K562 (cell line): ENCODE data around the gene KAT6B. TPM values are rescaled to one million over a fixed set of nuclear protein-coding genes. Genes with fewer than 3 reads are reported as not detected.

ENCODE experiments used
- ATAC-seq: fragments of 200-7000 bp; cut with Tn5 transposase; 3 replicates; pipeline ENCODE4 v1.9.1; 2020; ENCODE audit warnings: moderate library complexity
- BruUV-seq: library from RNA; stranded (reverse); fragments of 400-500 nt; replicated peaks from 2 replicates; lab custom pipeline; 2021; lab: Mats Ljungman, UMichigan
- CTCF ChIA-PET: fragments of 300-600 bp; formaldehyde crosslinking; extraction: SDS; loops from one replicate; lab custom pipeline; 2021; ENCODE audit warnings: low intra/inter-chr PET ratio; lab: Yijun Ruan, JAX
- POLR2A ChIA-PET: fragments of 300-600, 350-650 bp; sonication (Branson Sonifier 250); formaldehyde crosslinking; extraction: SDS; loops from one replicate; lab custom pipeline; 2021; ENCODE audit warnings: antibody characterized with exemption, inconsistent platforms; lab: Yijun Ruan, JAX
- DNase-seq, 4 experiments: peaks; one replicate each; pipeline versions ENCODE4 v3.0.0 to v3.0.0-alpha.2; 2011 to 2018; ENCODE audit warnings: low spot score in 3 of 4, mixed read lengths in 3 of 4; ENCODE audit errors: extremely low read depth in 1 of 4
- FAIRE-seq: peaks from 2 replicates; lab custom pipeline; 2011; peaks lifted over from hg19 to GRCh38; lab: Jason Lieb, UNC
- H2AFZ ChIP-seq: 2 replicates; pipeline ENCODE4 v1.6.0; 2011; ENCODE audit warnings: low read depth, low read length, control low read depth, inconsistent platforms
- H3K27ac ChIP-seq: fragments of 200-600 bp; 3 replicates; pipeline ENCODE4 v1.8.0; 2011; ENCODE audit warnings: low read depth, mild to moderate bottlenecking, control low read depth, inconsistent platforms, low read length, moderate library complexity, mixed read lengths; ENCODE audit errors: extremely low read depth
- H3K27me3 ChIP-seq, 2 experiments: fragments of 300-600 bp in 1 of 2; 2 replicates in 1 of 2; 3 replicates in 1 of 2; pipeline versions ENCODE4 v1.6.0 to v1.8.0; 2011; ENCODE audit warnings: inconsistent platforms in 2 of 2, low read length in 2 of 2, mild to moderate bottlenecking in 1 of 2, mixed read lengths in 1 of 2, moderate library complexity in 1 of 2; ENCODE audit not compliant: control insufficient read depth in 2 of 2, insufficient read depth in 2 of 2
- H3K36me3 ChIP-seq: fragments of 300-600 bp; 3 replicates; pipeline ENCODE4 v1.8.0; 2011; ENCODE audit warnings: mild to moderate bottlenecking, low read length, inconsistent platforms; ENCODE audit not compliant: control insufficient read depth, insufficient read depth
- H3K4me1 ChIP-seq, 2 experiments: fragments of 200-600 bp in 1 of 2; replicated peaks in 1 of 2; 2 replicates in 1 of 2; 3 replicates in 1 of 2; pipeline versions ENCODE4 v1.5.1 to v1.8.0; 2011; ENCODE audit warnings: inconsistent platforms in 2 of 2, low read length in 2 of 2, mild to moderate bottlenecking in 1 of 2, mixed read lengths in 1 of 2, moderate library complexity in 1 of 2; ENCODE audit not compliant: control insufficient read depth in 2 of 2, insufficient read depth in 2 of 2
- H3K4me2 ChIP-seq: 2 replicates; pipeline ENCODE4 v1.6.1; 2011; ENCODE audit warnings: low read length, control low read depth, inconsistent platforms, mixed read lengths; ENCODE audit not compliant: insufficient read depth
- H3K4me3 ChIP-seq: fragments of 200-600 bp; sonication (generic), shearing (Covaris generic); 2 replicates; pipeline ENCODE4 v1.5.1; 2016; ENCODE audit warnings: control low read depth, inconsistent platforms
- H3K79me2 ChIP-seq: fragments of 200-600 bp; 3 replicates; pipeline ENCODE4 v1.8.0; 2011; ENCODE audit warnings: low read length, inconsistent platforms; ENCODE audit not compliant: control insufficient read depth, insufficient read depth
- H3K9ac ChIP-seq, 2 experiments: 2 replicates each; pipeline versions ENCODE4 v1.6.0 to v1.6.1; 2011; ENCODE audit warnings: low read depth in 2 of 2, low read length in 2 of 2, control low read depth in 1 of 2, inconsistent platforms in 1 of 2, mild to moderate bottlenecking in 1 of 2, mixed read lengths in 1 of 2; ENCODE audit not compliant: insufficient read depth in 1 of 2
- H3K9me1 ChIP-seq: one replicate; pipeline ENCODE4 v1.6.0; 2011; ENCODE audit warnings: inconsistent platforms, mild to moderate bottlenecking, low read length, moderate library complexity; ENCODE audit not compliant: control insufficient read depth, insufficient read depth
- H3K9me3 ChIP-seq: replicated peaks from 2 replicates; pipeline ENCODE4 v1.5.1; 2011; ENCODE audit warnings: low read depth, low read length, inconsistent platforms; ENCODE audit not compliant: control insufficient read depth, insufficient read depth
- H4K20me1 ChIP-seq: replicated peaks from 2 replicates; pipeline ENCODE4 v1.6.1; 2011; ENCODE audit warnings: low read length, inconsistent platforms, mixed read lengths; ENCODE audit not compliant: control insufficient read depth, insufficient read depth
- ARID4B ChIP-seq: sonication (generic); formaldehyde crosslinking; IDR thresholded peaks from 2 replicates; pipeline ENCODE4 v1.8.0; 2022; ENCODE audit warnings: mild to moderate bottlenecking, missing genetic modification reagents
- BRD4 ChIP-seq: fragments of 200-600 bp; sonication (generic); IDR thresholded peaks from 2 replicates; pipeline ENCODE4 v1.6.1; 2017; ENCODE audit warnings: inconsistent platforms
- CBX3 ChIP-seq, 2 experiments: IDR thresholded peaks; 1 replicate in 1 of 2; 2 replicates in 1 of 2; pipeline ENCODE4 v1.6.1; 2012; ENCODE audit warnings: inconsistent platforms in 2 of 2, low read length in 2 of 2, borderline replicate concordance in 1 of 2, control low read depth in 1 of 2
- HDGF ChIP-seq: fragments of 450-650 bp; IDR thresholded peaks from 2 replicates; pipeline ENCODE4 v1.6.1; 2016
- HNRNPK ChIP-seq: fragments of 200-400 bp; formaldehyde crosslinking; IDR thresholded peaks from one replicate; pipeline ENCODE4 v1.6.1; 2018; ENCODE audit warnings: mild to moderate bottlenecking, low read depth, low read length; ENCODE audit not compliant: poor library complexity, severe bottlenecking
- KLF13 ChIP-seq: fragments of 450-650 bp; IDR thresholded peaks from 2 replicates; pipeline ENCODE4 v1.6.1; 2016; ENCODE audit warnings: missing genetic modification characterization, low read depth, mild to moderate bottlenecking, missing compliant biosample characterization, moderate library complexity, borderline replicate concordance
- MECOM ChIP-seq: fragments of 250-450 bp; sonication (Bioruptor Pico); IDR thresholded peaks from 2 replicates; pipeline ENCODE4 v1.8.0; 2022; ENCODE audit warnings: inconsistent platforms
- NBN ChIP-seq: fragments of 450-650 bp; IDR thresholded peaks from 2 replicates; pipeline ENCODE4 v1.6.1; 2016; ENCODE audit warnings: low read depth, mild to moderate bottlenecking
- NR1H2 ChIP-seq: sonication (generic); formaldehyde crosslinking; IDR thresholded peaks from 2 replicates; pipeline ENCODE4 v1.4.0; 2020; ENCODE audit warnings: mild to moderate bottlenecking, missing genetic modification reagents
- PHF8 ChIP-seq: fragments of 200-600 bp; sonication (generic); IDR thresholded peaks from 2 replicates; pipeline ENCODE4 v1.6.1; 2012; ENCODE audit warnings: mixed run types, mild to moderate bottlenecking, inconsistent platforms, low read length, moderate library complexity, borderline replicate concordance
- SMARCA5 ChIP-seq: fragments of 450-650 bp; IDR thresholded peaks from 2 replicates; pipeline ENCODE4 v1.6.1; 2016
- TRIM24 ChIP-seq, 2 experiments: fragments of 450-650 bp; IDR thresholded peaks; 2 replicates each; pipeline ENCODE4 v1.6.1; 2016
- XRCC3 ChIP-seq: fragments of 450-650 bp; IDR thresholded peaks from 2 replicates; pipeline ENCODE4 v1.6.1; 2017; ENCODE audit warnings: mild to moderate bottlenecking, moderate library complexity
- ZBTB11 ChIP-seq, 3 experiments: fragments of 200-800 bp in 1 of 3; fragments of 250-450 bp in 1 of 3; fragments of 450-650 bp in 1 of 3; sonication (Bioruptor Pico) in 1 of 3; sonication (Bioruptor generic) in 1 of 3; formaldehyde crosslinking in 1 of 3; IDR thresholded peaks; 2 replicates each; pipeline versions ENCODE4 v1.6.1 to v1.8.0; 2016 to 2022; ENCODE audit warnings: mild to moderate bottlenecking in 2 of 3, missing genetic modification characterization in 2 of 3, missing compliant biosample characterization in 1 of 3, moderate library complexity in 1 of 3
- ZNF408 ChIP-seq: fragments of 250-450 bp; sonication (Bioruptor Pico); IDR thresholded peaks from 2 replicates; pipeline ENCODE4 v1.4.0; 2020; ENCODE audit warnings: low read depth, mild to moderate bottlenecking, moderate library complexity
- ZNF583 ChIP-seq: fragments of 250-450 bp; sonication (Bioruptor Pico); IDR thresholded peaks from 2 replicates; pipeline ENCODE4 v1.4.0; 2020
- ZNF644 ChIP-seq: fragments of 200-800 bp; sonication (Bioruptor generic); IDR thresholded peaks from 2 replicates; pipeline ENCODE4 v1.6.1; 2016; ENCODE audit warnings: low read depth, missing genetic modification characterization, missing compliant biosample characterization
- in situ Hi-C: fragments of 300-500 bp; cut with MboI; formaldehyde crosslinking; loops from 4 replicates; pipeline ENCODE4 v1.15.0; 2018; ENCODE audit warnings: inconsistent platforms, mixed read lengths
- intact Hi-C: fragments of 100-400 bp; cut with micrococcal nuclease; formaldehyde crosslinking; loops from 2 replicates; pipeline ENCODE4 v1.14.2; 2022
- polyA plus RNA-seq, 8 experiments: library from polyadenylated mRNA; depleted of rRNA in 4 of 8; stranded (reverse) in 5 of 8; unstranded in 3 of 8; fragments of >200 nt; fragmentation: Nextera tagmentation in 2 of 8; fragmentation: Illumina TruSeq in 1 of 8; extraction: Ambion mirVana in 2 of 8; extraction: Trizol in 1 of 8; gene quantifications; 2 replicates each; pipeline versions ENCODE4 v1.2.1 to v1.2.3, GENCODE V29; 2011 to 2014; ENCODE audit warnings: inconsistent platforms in 1 of 8, missing spikeins in 1 of 8
- total RNA-seq, 7 experiments: library from RNA; depleted of rRNA in 6 of 7; stranded (reverse); fragments of >200 nt in 6 of 7; fragmentation: Illumina TruSeq in 2 of 7; extraction: Trizol in 2 of 7; gene quantifications; 2 replicates each; pipeline versions ENCODE4 v1.2.1 to v1.2.3, GENCODE V29; 2011 to 2021; ENCODE audit warnings: low replicate concordance in 1 of 7

KAT6B gene
- total and polyA plus RNA-seq, 9 of the 15 experiments (the other 6 are each of a cell fraction or from before 2014, with no cell fraction given) = 1.4 to 9.2 (median 6.8) TPM

- in situ Hi-C loops (no loop called here), intact Hi-C loops (no loop called here)
- no peaks in the 10 kb centered on the region for H3K9me3 ChIP-seq
- no peak overlapping the region for H2AFZ ChIP-seq
- H3K4me2 ChIP-seq = no peak overlapping the region
- no peak overlapping the region for H3K9ac ChIP-seq
- H3K27ac ChIP-seq = no peak overlapping the region
- BruUV-seq = no TSS peak
- CTCF ChIA-PET = no interaction called here
- H3K4me3 ChIP-seq = no peak overlapping the region
- no peaks in the 10 kb centered on the region for H3K27me3 ChIP-seq
- H3K79me2 ChIP-seq = no peaks in the 10 kb centered on the region
- FAIRE-seq (no peak), ATAC-seq (no peak), DNase-seq (no peak)
- no peaks in the 10 kb centered on the region for H3K9me1 ChIP-seq
- H3K4me1 ChIP-seq = peaks cover 9 to 14% of the 10 kb centered on the region in 2 experiments; a peak in 3 of 5 replicates
- H3K36me3 ChIP-seq = no peaks in the 10 kb centered on the region
- POLR2A ChIA-PET = no interaction called here
- H4K20me1 ChIP-seq = no peaks in the 10 kb centered on the region
- TF ChIP-seq ARID4B (no peak), MECOM (CRISPR knock-in tag) (no peak), BRD4 (no peak), XRCC3 (peak; percentile 32; the same call in 1 of the 2 replicates), HDGF (no peak), NR1H2 (no peak), ZBTB11 (CRISPR knock-in tag; IDR thresholded peaks at IDR 0.05) (no peak), KLF13 (tag) (no peak), ZNF644 (no peak), SMARCA5 (no peak), HNRNPK (no peak), CBX3 (IDR thresholded peaks at IDR 0.05; ENCODE audit: borderline replicate concordance in 1 of 2, low read length in 2 of 2) (peak in 1 of 2 experiments; percentile 75; a peak in 1 of 3 replicates), NBN (no peak), PHF8 (no peak), TRIM24 (IDR thresholded peaks at IDR 0.05) (peak; percentile 45 to 50; a peak in 3 of 4 replicates), ZNF408 (no peak), ZNF583 (CRISPR knock-in tag) (no peak)
Observed at GRCh38 chr10:74919671-74920070, 93.3 kb downstream of the KAT6B start.
